IPS DF 6.9 (cell line): Measurements from ENCODE around the gene TMEM26.

Experiments used
- DNase-seq: peaks from one replicate; pipeline ENCODE4 v3.0.0-alpha.2; 2013; ENCODE audit warnings: low read depth, low spot score
- H3K27ac ChIP-seq: one replicate; pipeline ENCODE4 v1.5.1; 2013; ENCODE audit warnings: low read length, control low read depth
- H3K27me3 ChIP-seq: 2 replicates; pipeline ENCODE4 v1.6.1; 2013; ENCODE audit warnings: mild to moderate bottlenecking, low read length; ENCODE audit not compliant: control insufficient read depth, insufficient read depth
- H3K36me3 ChIP-seq: 2 replicates; pipeline ENCODE4 v1.6.1; 2013; ENCODE audit warnings: low read length; ENCODE audit not compliant: control insufficient read depth, insufficient read depth
- H3K4me1 ChIP-seq: 2 replicates; pipeline ENCODE4 v1.6.1; 2013; ENCODE audit warnings: low read length; ENCODE audit not compliant: control insufficient read depth, insufficient read depth
- H3K4me3 ChIP-seq: 2 replicates; pipeline ENCODE4 v1.5.1; 2013; ENCODE audit warnings: mild to moderate bottlenecking, low read length
- H3K9me3 ChIP-seq: 2 replicates; pipeline ENCODE4 v1.6.1; 2013; ENCODE audit warnings: low read length, inconsistent platforms; ENCODE audit not compliant: control insufficient read depth, insufficient read depth
- WGBS: extraction: QIAGEN DNeasy Blood & Tissue Kit; methylation state at CpG from one replicate; pipeline ENCODE4 v1.1.7; 2013; ENCODE audit warnings: mixed read lengths, missing lambda C conversion rate; ENCODE audit not compliant: insufficient read length, insufficient coverage; 5-methylcytosine and 5-hydroxymethylcytosine counted together

Gene TMEM26

GRCh38 chr10:61458031-61458430 is 4.8 kb upstream of the TMEM26 start:
- no peak overlapping the region for H3K4me3 ChIP-seq
- no peaks in the 10 kb centered on the region for H3K9me3 ChIP-seq
- no peak overlapping the region for H3K27ac ChIP-seq
- H3K4me1 ChIP-seq: no peaks in the 10 kb centered on the region
- H3K27me3 ChIP-seq: no peaks in the 10 kb centered on the region; the same call in 1 of the 2 replicates
- WGBS: no CpG with 5 or more reads among the region's 3 CpGs
- DNase-seq: no peak
- no peaks in the 10 kb centered on the region for H3K36me3 ChIP-seq

GRCh38 chr10:61456095-61456789 is 3.1 kb upstream of the TMEM26 start:
- no peak for DNase-seq
- H3K4me3 ChIP-seq: no peak overlapping the region
- H3K27ac ChIP-seq: no peak overlapping the region
- no CpG with 5 or more reads among the region's 4 CpGs for WGBS
- no peaks in the 10 kb centered on the region for H3K4me1 ChIP-seq
- no peaks in the 10 kb centered on the region for H3K9me3 ChIP-seq
- no peaks in the 10 kb centered on the region for H3K36me3 ChIP-seq
- H3K27me3 ChIP-seq: peaks cover 2% of the 10 kb centered on the region; the same call in 1 of the 2 replicates

- no CpG with 5 or more reads among the region's 8 CpGs for WGBS
- no peak for DNase-seq
These were observed 2.5 kb upstream of the TMEM26 start for GRCh38 chr10:61455656-61456055.

GRCh38 chr10:61454541-61454940 is 1.4 kb upstream of the TMEM26 start:
- Histone ChIP-seq H3K27ac (no peak overlapping the region), H3K27me3 (peaks cover 2% of the 10 kb centered on the region; the same call in 1 of the 2 replicates), H3K9me3 (no peaks in the 10 kb centered on the region), H3K36me3 (no peaks in the 10 kb centered on the region), H3K4me3 (no peak overlapping the region), H3K4me1 (no peaks in the 10 kb centered on the region)
- no CpG with 5 or more reads among the region's 4 CpGs for WGBS
- no peak for DNase-seq

More at GRCh38 chr10:61455656-61456055, 2.5 kb upstream of the TMEM26 start:
- Histone ChIP-seq H3K27me3 (peaks cover 2% of the 10 kb centered on the region; the same call in 1 of the 2 replicates), H3K27ac (no peak overlapping the region), H3K36me3 (no peaks in the 10 kb centered on the region), H3K4me3 (no peak overlapping the region), H3K9me3 (no peaks in the 10 kb centered on the region), H3K4me1 (no peaks in the 10 kb centered on the region)

- Histone ChIP-seq H3K36me3 (no peaks in the 10 kb centered on the region), H3K27ac (no peak overlapping the region), H3K4me3 (peak overlapping the region; percentile 46; the same call in 1 of the 2 replicates), H3K4me1 (no peaks in the 10 kb centered on the region), H3K9me3 (no peaks in the 10 kb centered on the region), H3K27me3 (peaks cover 2% of the 10 kb centered on the region; the same call in 1 of the 2 replicates)
- no peak for DNase-seq
- no CpG with 5 or more reads among the region's 28 CpGs for WGBS
These were observed 980 bp downstream of the TMEM26 start for GRCh38 chr10:61452151-61452651.

- DNase-seq: no peak
- Histone ChIP-seq H3K27me3 (peaks cover 2% of the 10 kb centered on the region; the same call in 1 of the 2 replicates), H3K4me3 (no peak overlapping the region), H3K9me3 (no peaks in the 10 kb centered on the region), H3K4me1 (no peaks in the 10 kb centered on the region), H3K27ac (no peak overlapping the region), H3K36me3 (no peaks in the 10 kb centered on the region)
- WGBS: no CpG with 5 or more reads among the region's 3 CpGs
These were observed 1.8 kb downstream of the TMEM26 start for GRCh38 chr10:61451357-61451756.

- Histone ChIP-seq H3K9me3 (no peaks in the 10 kb centered on the region), H3K36me3 (no peaks in the 10 kb centered on the region), H3K4me1 (no peaks in the 10 kb centered on the region), H3K4me3 (no peak overlapping the region), H3K27me3 (peaks cover 2% of the 10 kb centered on the region; the same call in 1 of the 2 replicates), H3K27ac (no peak overlapping the region)
- no peak for DNase-seq
- WGBS: no CpG with 5 or more reads among the region's 5 CpGs
These were observed 4.2 kb downstream of the TMEM26 start for GRCh38 chr10:61448841-61449600.

GRCh38 chr10:61448091-61448490 is 5.1 kb downstream of the TMEM26 start:
- Histone ChIP-seq H3K4me3 (no peak overlapping the region), H3K4me1 (no peaks in the 10 kb centered on the region), H3K36me3 (no peaks in the 10 kb centered on the region), H3K27me3 (peaks cover 2% of the 10 kb centered on the region; the same call in 1 of the 2 replicates), H3K9me3 (no peaks in the 10 kb centered on the region), H3K27ac (no peak overlapping the region)
- no CpG with 5 or more reads among the region's 3 CpGs for WGBS
- no peak for DNase-seq

GRCh38 chr10:61439058-61439609 is 14.0 kb downstream of the TMEM26 start:
- H3K36me3 ChIP-seq: no peaks in the 10 kb centered on the region
- no peaks in the 10 kb centered on the region for H3K27me3 ChIP-seq
- no peaks in the 10 kb centered on the region for H3K9me3 ChIP-seq
- H3K4me1 ChIP-seq: no peaks in the 10 kb centered on the region
- no peak overlapping the region for H3K27ac ChIP-seq
- no peak for DNase-seq
- WGBS: no CpG with 5 or more reads among the region's 4 CpGs
- H3K4me3 ChIP-seq: no peak overlapping the region

- no CpG with 5 or more reads among the region's 2 CpGs for WGBS
These were observed 14.8 kb downstream of the TMEM26 start for GRCh38 chr10:61438141-61438988.

More at GRCh38 chr10:61438141-61438988, 14.8 kb downstream of the TMEM26 start:
- no peak overlapping the region for H3K4me3 ChIP-seq
- no peak for DNase-seq
- H3K4me1 ChIP-seq: no peaks in the 10 kb centered on the region
- no peaks in the 10 kb centered on the region for H3K27me3 ChIP-seq
- no peak overlapping the region for H3K27ac ChIP-seq
- no peaks in the 10 kb centered on the region for H3K9me3 ChIP-seq
- H3K36me3 ChIP-seq: no peaks in the 10 kb centered on the region
